ENCODE measurements around the gene NACC2.
"Not testable (repeated sequence)": the region's sequence is repeated elsewhere in the genome, so short reads cannot be mapped to it uniquely, and the experiment has no call there.

The NACC2 gene

DNA sequence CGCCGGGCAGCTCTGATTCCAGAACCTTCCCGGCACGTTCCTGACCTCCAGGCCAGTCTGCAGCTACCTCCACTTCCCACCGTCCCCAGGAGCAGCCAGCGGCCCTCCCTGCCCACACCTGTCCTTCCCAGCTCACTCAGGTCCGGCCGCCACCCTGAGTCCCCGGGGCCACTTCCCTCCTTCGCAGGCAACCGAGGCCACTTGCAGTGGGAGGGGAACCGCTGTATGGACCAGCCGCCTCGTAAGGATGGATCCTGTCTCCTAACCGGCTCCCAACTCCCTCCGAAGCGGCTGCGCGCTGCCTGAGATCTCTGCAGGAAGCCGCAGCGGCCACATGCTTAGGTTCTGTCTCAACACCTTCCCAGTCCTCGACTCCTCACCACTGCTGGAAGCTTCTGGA lies 16.1 kb upstream of the NACC2 start:
- DNase-seq (ENCODE audit: low read depth in 1 of 2, low spot score in 1 of 2), result no peak

DNA sequence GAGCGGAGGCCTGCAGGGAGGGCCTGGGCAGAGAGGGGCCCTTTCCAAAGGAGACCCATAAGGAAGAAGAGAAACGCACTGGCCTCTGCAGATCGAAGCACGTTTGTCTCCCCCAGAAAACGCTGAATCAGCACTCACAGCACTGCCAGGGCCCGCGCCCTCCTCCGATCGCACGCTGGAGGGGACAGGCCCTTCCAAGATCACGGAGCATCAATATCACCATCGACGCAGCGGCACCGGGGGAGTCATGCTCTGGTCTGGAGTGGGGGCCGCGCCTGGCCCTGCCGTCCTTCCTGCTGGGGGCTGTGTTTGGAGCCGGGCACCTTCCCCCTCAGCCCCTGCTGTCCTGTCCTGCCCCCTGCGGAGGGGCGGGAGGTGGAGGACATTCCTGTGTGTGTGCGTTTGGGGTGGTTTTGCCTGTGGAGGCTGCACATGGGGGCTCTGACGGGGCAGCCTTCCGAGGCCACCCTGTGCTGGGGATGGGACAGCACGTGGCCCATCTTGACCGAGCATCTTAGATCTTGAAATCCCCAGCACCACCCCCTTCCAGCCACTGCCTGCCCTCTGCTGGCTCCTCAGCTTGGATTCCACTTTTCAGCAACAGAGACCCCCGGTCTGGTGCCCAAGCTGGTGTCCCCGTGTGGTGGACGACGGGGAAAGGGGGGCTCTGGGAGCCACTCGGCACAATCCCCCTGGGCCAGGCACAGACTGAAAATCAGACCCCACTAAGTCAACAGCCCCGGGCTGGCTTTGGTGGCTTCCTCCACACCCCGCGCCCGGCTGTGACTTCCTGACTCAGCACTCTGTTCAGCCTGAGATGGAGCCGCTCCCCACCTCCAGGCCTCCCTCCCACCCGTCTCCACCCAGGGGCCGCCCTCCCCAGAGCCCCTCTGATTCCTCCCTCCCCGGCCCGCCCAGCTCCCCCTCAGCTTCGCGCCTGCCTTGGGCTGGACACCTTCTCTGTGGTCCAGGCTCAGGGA lies 15.3 kb upstream of the NACC2 start:
- peak; percentile 29 to 32 for DNase-seq (ENCODE audit: low read depth in 1 of 2, low spot score in 1 of 2)

DNA sequence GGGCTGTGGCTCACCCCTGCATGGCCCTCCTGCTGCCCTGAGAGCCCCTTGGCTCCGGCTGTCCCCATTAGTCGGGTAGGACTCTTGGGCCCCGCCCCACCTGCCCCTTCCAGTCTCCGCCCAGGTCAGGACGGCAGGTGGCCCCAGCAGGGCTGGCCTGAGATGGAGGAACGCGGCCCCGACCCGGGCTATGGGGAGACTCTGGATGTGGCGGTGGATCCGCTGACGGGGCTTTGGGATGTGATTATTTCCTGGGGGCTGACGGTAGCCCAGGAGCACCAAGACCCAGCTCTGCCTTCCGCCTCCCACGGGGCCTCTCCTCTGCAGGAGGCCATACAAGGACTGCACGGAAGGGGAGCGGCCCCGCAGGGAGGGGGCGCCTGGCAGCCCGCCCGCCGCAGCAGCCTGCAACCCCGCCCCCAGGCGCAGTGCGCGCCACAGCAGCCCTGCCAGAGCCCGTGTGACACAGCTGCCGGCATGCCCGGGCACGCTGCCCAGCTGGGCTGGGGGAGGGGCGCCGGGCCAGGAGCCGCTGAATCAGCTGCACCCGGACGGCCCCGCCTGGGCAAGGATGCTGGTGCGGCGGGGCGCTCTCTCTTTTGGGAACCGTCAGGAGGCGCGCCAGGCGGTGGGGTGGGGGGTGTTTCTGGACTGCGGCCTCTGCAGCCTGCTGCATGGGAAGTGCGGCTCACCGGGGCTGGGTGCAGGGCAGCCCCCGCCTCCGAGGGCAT lies 14.4 kb upstream of the NACC2 start:
- peak; percentile 75 to 81 for DNase-seq (ENCODE audit: low read depth in 1 of 2, low spot score in 1 of 2)

DNA sequence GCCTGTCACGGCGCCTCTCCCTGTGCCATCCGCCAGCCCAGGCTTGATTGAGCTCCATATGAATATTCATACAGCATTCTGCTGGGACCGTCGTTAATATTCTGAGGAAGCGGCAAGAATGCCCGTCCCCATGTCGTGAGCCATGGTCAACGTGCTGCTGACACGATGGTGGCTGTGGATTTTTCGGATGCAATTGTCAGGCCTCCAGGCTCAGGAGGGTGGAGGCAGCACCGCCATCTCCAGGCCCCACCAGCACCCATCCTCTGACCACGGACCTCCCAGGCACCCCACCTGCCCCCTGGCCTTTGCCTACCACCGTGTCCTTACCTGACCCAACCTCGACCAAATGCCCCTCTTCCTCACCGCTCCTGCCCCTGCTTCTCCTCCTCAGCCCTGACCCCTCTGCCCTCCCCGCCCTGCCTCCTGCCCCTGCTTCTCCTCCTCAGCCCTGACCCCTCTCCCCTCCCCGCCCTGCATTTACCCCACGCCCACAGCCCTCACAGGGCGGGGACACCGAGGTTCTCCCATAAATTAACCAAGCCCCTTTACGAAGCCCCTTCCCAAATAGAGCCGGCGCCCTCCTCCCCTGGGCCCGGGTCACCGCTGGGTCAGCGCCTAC lies 13.7 kb upstream of the NACC2 start:
- no peak for DNase-seq (ENCODE audit: low read depth in 1 of 2, low spot score in 1 of 2)

DNA sequence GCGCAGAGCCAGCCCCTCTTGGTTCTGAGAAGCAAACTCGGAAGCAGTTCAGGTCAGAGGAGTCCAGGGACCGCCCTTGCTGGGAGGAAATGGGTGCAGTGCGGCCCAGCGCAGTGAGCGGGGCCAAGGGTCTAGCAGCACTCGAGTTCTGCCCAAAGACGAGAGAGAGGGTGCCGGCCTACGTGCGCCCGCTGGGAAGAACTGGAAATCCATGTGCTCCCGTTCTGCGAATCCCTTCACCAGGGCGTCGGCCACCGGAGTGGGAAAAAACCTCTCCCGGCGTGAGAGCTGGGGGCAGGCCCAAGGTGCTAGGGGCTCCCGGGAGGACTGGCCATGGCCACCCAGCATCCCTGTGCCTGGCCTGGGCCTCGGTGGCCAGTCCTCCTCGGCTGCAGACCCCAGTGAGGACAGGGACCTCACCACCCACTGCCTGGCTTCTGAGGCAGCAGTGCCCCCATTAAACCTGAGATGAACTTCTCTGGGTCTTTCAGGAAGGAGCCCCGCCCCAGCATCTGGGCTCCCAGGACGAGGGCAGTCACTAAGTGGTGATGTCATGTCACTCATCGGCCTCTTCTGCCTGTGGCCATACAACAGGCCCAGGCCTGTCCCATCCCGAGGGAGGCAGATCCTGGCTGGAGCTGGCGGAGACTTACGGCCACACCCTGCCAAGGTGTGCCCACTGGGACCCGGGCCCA lies 13.0 kb upstream of the NACC2 start:
- DNase-seq (ENCODE audit: low read depth in 1 of 2, low spot score in 1 of 2), result no peak

DNA sequence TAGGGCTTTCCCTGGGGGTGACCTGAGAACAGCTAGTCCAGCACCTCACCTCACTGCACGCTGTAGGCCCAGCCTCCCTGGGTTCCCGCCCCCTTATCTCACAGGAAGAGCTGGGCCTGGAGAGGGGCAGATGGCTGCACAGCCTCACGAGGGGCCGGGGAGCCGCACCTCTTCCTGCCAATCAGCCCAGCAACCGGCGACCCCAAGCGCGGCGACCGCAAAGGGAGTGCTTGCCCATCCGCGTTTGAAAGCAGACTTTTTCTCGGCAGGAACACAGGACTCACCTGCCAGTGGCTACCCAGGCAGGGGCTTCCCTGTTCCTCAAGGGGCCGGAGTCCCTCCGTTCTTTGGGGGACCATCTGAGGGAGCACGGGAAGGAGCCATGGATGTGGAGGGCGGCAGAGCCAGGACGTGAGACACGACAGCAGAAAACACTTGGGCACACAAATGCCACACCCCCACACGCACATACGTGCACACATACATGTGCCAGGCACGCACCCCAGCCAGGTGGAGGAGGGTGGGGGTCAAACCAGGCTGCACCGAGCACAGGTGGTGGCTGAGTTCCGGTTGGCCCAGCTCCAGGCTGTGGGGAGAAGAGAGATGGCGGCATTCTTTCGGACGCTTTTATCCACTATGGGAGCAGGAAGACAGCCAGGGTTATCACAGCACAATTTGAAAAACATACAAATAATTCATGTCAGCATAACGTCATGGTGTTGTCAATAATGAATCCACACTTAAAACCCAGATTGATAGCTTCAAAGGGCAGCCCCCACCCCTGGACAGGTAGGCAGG lies 12.3 kb upstream of the NACC2 start:
- DNase-seq (ENCODE audit: low read depth in 1 of 2, low spot score in 1 of 2), result no peak

DNA sequence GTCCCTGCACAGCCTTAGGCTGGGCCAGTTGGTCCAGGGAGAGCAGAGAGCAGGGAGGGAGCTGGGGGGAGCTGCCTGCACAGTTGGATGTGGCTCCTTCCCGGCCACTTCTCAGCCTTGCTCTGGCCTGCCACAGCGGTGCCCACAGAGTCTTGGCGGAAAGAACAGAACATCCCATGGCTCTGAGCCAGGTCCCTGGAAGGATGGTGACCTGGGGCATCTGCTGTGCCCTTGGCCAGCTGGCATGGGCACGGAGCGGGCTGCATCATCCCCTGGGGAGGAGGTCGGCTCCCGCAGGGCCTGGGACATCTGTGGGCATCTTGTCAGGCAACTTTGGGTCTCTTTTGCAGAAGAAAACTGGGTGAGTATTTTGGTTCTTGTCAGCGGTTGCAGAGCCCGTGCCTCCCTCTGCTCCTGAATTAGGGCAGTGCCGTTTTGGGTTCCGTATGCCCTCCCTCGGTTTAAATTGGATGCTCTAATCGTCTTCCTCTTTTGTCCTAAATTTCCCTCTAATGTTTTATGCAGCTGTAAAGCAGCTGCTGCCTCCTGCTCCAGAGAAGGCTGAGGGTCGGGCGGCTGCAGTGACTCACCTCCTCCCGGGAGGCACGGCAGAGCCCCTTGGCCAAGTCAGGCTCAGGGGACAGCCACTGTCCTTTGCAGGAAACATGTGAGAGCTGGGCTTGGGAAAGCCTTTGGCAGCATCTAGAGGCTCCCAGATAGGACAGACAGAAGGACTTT lies 10.5 kb upstream of the NACC2 start:
- DNase-seq (ENCODE audit: low read depth in 1 of 2, low spot score in 1 of 2), result no peak

DNA sequence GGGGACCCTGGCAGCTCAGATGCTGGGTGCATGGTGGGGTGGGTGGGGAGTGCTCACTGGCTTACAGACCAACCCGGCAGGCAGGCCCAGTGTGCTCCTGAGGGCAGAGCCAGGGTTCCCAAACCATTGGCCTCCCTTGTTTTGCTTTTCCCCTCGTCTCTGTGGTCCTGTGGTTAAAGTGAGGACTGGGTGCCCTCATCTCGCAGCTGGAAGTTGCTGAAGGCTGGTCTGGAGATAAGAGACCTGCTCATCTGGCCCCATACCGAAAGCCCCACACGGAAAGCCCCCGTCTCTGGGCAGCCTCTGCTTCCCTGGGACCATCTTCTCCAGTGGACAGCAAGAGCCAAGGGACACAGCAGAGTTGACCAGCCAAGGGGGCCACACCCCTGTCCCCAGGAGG lies 9.8 kb upstream of the NACC2 start:
- DNase-seq (ENCODE audit: low read depth in 1 of 2, low spot score in 1 of 2), result no peak

DNA sequence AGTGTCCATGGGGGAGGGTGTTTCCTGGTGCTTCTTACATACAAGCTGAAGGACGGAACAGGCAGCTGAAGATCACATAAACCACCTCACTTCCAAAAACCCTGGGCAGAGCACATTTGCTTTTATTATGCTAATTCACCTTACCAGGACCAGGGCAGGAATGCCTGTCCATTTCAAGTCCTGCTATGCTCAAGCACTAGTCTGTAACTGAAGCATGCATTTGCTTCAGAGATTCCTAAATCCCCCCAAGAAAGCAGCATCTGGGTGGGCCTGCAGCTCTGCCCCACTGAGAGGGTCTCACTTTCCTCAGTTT lies 9.4 kb upstream of the NACC2 start:
- DNase-seq (ENCODE audit: low read depth in 1 of 2, low spot score in 1 of 2), result no peak

DNA sequence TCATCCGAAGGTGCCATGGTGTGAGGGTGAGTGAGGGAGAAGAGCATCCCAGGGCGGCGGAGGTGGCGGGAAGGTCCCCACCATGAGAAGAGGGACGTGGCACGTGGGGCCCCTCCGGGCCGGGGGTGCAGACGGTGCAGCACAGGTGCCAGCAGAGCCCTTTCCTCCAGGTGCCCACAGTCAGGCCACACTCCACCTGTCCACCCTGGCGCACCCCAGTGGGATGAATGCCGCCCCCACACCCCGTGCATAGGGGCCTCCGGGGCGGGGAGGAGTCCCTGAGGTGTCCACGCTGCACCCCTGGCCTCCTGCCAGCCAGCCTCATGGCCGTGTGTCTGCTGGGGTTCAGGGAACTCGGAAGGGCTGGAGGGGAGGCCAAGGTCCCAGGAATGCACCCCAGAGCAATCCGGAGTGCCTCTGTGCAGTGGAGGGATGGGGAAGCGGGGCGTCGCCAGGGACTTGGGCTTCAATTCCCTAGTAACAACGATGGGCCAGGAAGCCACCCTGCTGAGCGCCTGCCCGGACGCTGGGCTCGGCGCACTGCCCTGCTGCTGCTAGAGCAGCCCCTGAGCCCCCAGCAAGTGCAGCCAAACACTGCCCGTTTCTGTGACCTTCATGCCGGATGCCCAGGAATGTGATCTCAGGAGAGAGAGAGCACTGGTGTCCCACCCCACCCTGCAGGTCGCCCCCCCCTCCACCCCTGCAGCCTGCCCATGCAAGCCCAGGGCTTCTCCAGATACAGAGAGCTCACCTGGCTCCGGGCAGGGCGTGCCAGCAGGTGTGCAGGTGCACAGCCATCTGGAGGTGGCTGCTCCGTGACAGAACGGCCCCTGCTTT lies 8.8 kb upstream of the NACC2 start:
- DNase-seq (ENCODE audit: low read depth in 1 of 2, low spot score in 1 of 2), result no peak

DNA sequence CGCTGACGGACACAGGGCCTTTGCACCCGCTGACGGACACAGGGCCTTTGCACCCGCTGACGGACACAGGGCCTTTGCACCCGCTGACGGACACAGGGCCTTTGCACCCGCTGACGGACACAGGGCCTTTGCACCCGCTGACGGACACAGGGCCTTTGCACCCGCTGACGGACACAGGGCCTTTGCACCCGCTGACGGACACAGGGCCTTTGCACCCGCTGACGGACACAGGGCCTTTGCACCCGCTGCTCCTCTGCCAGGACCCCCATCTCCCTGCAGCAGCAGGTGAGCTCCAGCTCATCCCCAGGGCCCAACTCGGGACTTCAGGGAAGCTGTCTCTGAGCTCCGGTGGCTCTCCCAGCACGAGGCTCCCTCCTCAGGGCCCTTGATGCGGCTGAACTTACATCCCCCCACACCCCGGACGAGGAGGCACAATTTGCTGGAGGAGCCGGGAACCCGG lies 6.6 kb upstream of the NACC2 start:
- DNase-seq (ENCODE audit: low read depth in 1 of 2, low spot score in 1 of 2), result not testable (repeated sequence)

DNA sequence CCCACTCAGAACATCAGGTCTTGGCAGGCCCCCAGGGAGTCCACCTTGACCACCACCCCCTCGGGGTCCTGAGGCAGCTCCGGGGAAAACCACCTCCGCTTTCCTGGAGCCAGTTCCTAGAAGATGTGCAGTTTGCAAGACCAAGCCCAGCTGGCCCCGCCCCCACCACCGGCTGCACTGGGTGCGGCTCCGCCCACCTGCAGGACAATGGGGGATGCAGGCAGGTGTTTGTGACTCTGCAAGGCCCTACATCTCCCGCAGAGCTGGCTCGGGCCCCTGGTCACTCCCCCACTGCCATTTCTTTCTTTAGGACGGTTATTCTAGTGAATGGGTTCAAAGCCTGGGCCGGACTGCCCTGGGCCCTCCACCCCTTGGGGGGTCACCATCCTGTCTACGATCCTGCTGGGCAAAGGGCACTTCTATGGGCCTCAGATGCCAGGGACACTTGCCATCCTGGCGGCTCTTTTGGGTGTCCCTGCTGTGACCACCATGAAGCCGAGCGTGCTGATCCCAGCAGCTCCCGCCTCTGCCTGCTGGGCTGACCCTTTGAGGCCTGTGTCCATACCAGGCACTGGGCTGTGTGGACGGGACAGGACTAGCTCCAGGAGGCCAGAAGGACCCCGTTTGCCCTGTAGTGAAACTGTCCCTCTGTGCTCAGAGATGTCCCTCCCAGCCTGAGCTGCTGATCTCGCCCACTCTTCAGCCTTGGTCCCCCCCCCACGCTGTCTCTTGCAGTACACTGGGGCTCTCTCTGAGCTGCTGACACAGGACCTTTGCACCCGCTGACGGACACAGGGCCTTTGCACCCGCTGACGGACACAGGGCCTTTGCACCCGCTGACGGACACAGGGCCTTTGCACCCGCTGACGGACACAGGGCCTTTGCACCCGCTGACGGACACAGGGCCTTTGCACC lies 5.9 kb upstream of the NACC2 start:
- DNase-seq (ENCODE audit: low read depth in 1 of 2, low spot score in 1 of 2), result no peak

DNA sequence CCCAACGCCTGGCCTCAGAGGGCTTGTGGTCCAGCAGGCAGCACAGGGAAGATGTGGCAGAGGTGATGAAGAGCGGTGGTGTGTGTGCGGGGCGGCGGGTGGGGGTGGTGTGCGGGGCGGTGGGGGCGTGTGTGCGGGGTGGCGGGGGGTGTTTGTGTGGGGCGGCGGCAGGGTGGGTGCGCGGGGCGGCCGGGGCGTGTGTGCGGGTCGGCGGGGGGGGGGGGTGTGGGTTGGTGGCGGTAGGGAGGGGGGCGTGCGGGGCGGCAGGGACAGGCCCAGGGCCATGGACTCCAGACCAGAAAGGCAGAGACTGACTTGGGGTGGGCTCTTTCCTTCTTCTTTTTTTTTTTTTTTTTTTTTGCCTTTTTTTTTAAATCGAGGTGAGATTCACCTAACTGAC lies 4.5 kb upstream of the NACC2 start:
- DNase-seq (ENCODE audit: low read depth in 1 of 2, low spot score in 1 of 2), result no peak

DNA sequence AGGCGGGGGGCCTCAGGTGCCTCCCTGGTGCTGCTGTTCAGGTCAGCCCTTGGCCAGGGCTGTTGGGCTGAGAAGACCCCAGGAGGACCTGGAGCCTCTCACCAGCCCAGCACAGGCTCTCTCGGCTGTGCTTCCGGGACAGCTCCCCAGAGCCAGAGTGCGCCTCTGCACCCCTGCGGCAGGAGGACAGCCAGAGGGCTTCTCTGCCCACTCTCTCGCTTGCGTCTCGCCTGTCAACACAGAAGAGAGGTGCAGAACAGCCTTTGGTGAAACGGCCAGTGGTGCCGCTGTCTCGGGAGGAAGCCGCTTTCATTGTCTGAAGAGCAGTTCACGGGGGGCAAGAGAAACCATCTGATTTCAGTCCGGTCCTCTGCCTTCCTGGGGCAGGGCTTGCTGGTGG lies 3.8 kb upstream of the NACC2 start:
- DNase-seq (ENCODE audit: low read depth in 1 of 2, low spot score in 1 of 2), result no peak

DNA sequence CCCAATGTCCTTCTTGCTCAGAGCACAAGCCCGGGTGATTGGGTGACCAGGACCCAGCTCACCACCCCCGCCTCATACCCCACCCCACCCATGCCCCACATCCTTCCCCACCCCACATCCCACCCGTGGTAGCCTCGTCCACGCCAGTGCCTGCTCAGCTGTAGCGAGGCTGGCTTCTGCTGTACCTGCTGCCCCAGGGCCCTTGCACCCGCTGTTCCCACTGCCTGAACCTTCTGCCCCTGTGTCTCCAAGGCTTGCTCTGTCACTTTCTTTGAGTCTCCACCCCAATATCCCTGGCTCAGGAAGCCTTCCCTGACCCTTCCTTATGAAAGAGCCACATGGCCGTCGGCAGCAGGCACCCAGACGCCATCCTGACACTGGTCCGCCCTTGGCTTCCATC lies 3.1 kb upstream of the NACC2 start:
- no peak for DNase-seq (ENCODE audit: low read depth in 1 of 2, low spot score in 1 of 2)

DNA sequence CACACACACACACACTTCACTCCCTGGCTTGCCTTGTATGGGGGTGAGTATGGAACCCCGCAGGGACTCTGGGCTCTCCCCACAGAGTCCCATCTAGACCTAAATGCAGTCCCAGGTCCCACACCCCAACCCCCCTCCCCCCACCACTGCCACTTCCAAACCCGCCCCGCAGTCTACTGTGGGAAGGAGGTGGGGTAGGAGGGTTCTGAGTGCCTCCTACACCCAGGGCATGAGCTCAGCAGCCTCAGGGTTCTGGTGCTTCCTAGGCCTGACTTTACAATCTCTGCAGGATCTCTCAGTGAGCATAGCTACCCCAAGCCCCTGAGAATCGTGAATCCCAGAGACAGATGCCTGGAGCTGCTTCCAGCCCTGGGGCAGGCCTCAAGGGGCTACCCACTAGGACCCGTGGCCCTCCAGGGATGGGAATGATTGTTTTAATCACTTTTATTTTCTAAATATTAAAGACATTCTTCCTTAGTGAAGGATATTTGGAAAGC lies 1.5 kb upstream of the NACC2 start:
- DNase-seq (ENCODE audit: low read depth in 1 of 2, low spot score in 1 of 2), result no peak

DNA sequence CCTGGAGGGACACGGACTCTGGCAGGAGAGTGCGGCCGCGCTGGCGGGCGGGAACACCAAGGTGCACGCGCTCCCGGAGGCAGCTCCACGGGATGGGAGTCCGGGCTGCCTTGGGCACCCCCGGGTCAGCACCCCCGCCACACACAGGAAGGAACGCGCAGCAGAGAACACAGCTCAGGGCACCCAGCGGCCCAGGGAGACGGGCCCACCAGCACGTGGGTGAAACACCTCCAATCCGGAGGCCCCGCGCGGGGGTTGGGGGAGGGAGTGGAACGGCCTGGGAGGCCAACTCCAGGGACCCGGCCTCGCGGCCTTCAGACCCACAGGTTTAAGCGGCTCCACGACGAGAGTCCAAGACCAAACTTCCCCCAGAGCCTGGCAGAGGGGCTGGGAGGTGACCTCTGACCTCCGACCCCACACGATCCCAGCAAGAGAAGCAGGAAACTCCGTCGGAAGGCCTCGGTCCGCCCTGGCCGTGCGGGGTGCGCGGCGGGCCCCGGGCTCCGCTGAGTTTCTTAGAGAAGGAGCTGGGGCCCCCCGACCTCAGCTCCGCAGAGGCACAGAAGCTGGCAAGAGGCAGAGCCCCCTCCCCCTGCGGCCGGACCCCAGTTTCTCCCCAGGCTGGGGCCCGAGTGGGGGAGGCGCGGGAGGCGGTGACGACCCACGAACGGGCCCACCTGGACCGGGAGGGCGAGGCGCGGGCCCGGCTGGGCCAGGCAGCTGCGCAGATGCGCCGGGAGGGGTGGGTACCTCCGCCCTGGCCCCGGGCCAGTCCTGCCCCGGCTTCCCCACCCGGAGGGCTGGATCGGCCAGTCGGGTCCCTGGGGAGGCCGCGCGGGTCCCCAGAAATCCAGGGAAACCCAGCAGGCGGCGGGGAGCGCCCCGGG lies 851 bp downstream of the NACC2 start:
- DNase-seq (ENCODE audit: low read depth in 1 of 2, low spot score in 1 of 2), result peak; percentile 39 to 40
